DND-41 (cell line): ENCODE measurements around the gene PPP1R3A.

Experiments used
- ATAC-seq: fragments of 200-7000 bp; cut with Tn5 transposase; 3 replicates; pipeline ENCODE4 v1.9.1; 2021; ENCODE audit warnings: low read depth; ENCODE audit not compliant: insufficient read depth
- DNase-seq: peaks from one replicate; pipeline ENCODE4 v3.0.0-alpha.2; 2020
- H2AFZ ChIP-seq: 2 replicates; pipeline ENCODE4 v1.6.0; 2012; ENCODE audit warnings: low read depth, low read length
- H3K27ac ChIP-seq: 2 replicates; pipeline ENCODE4 v1.5.1; 2012; ENCODE audit warnings: low read length, inconsistent platforms
- H3K27me3 ChIP-seq: fragments of 200-600 bp; sonication (generic); 2 replicates; pipeline ENCODE4 v1.6.0; 2012; ENCODE audit warnings: low read length, mild to moderate bottlenecking, inconsistent platforms; ENCODE audit not compliant: insufficient read depth, poor library complexity
- H3K36me3 ChIP-seq: 2 replicates; pipeline ENCODE4 v1.5.1; 2012; ENCODE audit warnings: low read length, inconsistent platforms; ENCODE audit not compliant: insufficient read depth
- H3K4me1 ChIP-seq: 2 replicates; pipeline ENCODE4 v1.5.1; 2012; ENCODE audit warnings: mild to moderate bottlenecking, low read length; ENCODE audit not compliant: insufficient read depth
- H3K4me2 ChIP-seq: 2 replicates; pipeline ENCODE4 v1.6.0; 2012; ENCODE audit warnings: mild to moderate bottlenecking, moderate library complexity, low read length, inconsistent platforms; ENCODE audit not compliant: insufficient read depth
- H3K4me3 ChIP-seq, 2 experiments: fragments of 200-600 bp in 1 of 2; shearing (Covaris generic) in 1 of 2; 2 replicates each; pipeline ENCODE4 v1.5.1; 2012 to 2016; ENCODE audit warnings: inconsistent platforms in 2 of 2, low read length in 2 of 2, mild to moderate bottlenecking in 2 of 2, low read depth in 1 of 2, moderate library complexity in 1 of 2
- H3K79me2 ChIP-seq: 2 replicates; pipeline ENCODE4 v1.6.0; 2012; ENCODE audit warnings: low read length, inconsistent platforms; ENCODE audit not compliant: insufficient read depth
- H3K9ac ChIP-seq: 2 replicates; pipeline ENCODE4 v1.6.0; 2012; ENCODE audit warnings: low read depth, mild to moderate bottlenecking, inconsistent platforms, low read length, moderate library complexity
- H3K9me3 ChIP-seq: 2 replicates; pipeline ENCODE4 v1.5.1; 2012; ENCODE audit warnings: low read length, moderate library complexity, mild to moderate bottlenecking, inconsistent platforms; ENCODE audit not compliant: insufficient read depth, severe bottlenecking
- H4K20me1 ChIP-seq: 2 replicates; pipeline ENCODE4 v1.6.0; 2012; ENCODE audit warnings: low read length; ENCODE audit not compliant: insufficient read depth
- CTCF ChIP-seq: IDR thresholded peaks from 2 replicates; pipeline ENCODE4 v1.5.1; 2012; ENCODE audit warnings: borderline replicate concordance, low read length, moderate library complexity, mild to moderate bottlenecking; ENCODE audit not compliant: poor library complexity, severe bottlenecking; ENCODE audit errors: extremely low read depth
- EZH2 ChIP-seq: IDR thresholded peaks from 3 replicates; pipeline ENCODE4 v1.6.1; 2012; ENCODE audit warnings: borderline replicate concordance, low read depth, mild to moderate bottlenecking, moderate library complexity, low read length, inconsistent platforms; ENCODE audit not compliant: severe bottlenecking

The PPP1R3A gene

GRCh38 chr7:113880559-113880958, 38.2 kb downstream of the PPP1R3A start:
- Histone ChIP-seq H3K79me2 (no peaks in the 10 kb centered on the region), H3K9ac (no peak overlapping the region), H4K20me1 (no peaks in the 10 kb centered on the region), H3K27me3 (no peaks in the 10 kb centered on the region), H3K4me3 (no peak overlapping the region), H3K4me1 (no peaks in the 10 kb centered on the region), H3K27ac (no peak overlapping the region), H3K36me3 (no peaks in the 10 kb centered on the region), H2AFZ (no peak overlapping the region), H3K9me3 (no peaks in the 10 kb centered on the region), H3K4me2 (no peak overlapping the region)
- ATAC-seq (no peak), DNase-seq (no peak)
- TF ChIP-seq EZH2: no peak
- no peak for TF ChIP-seq CTCF

GRCh38 chr7:113878394-113878992, 40.3 kb downstream of the PPP1R3A start:
- Histone ChIP-seq H3K9ac (no peak overlapping the region), H3K27me3 (no peaks in the 10 kb centered on the region), H4K20me1 (no peaks in the 10 kb centered on the region), H3K9me3 (no peaks in the 10 kb centered on the region), H3K4me2 (no peak overlapping the region), H3K79me2 (no peaks in the 10 kb centered on the region), H3K4me3 (no peak overlapping the region), H2AFZ (no peak overlapping the region), H3K36me3 (no peaks in the 10 kb centered on the region), H3K4me1 (no peaks in the 10 kb centered on the region), H3K27ac (no peak overlapping the region)
- ATAC-seq (no peak), DNase-seq (no peak)
- TF ChIP-seq CTCF: no peak
- TF ChIP-seq EZH2: no peak

GRCh38 chr7:113875224-113875623, 43.6 kb downstream of the PPP1R3A start:
- Histone ChIP-seq H3K27ac (no peak overlapping the region), H3K27me3 (no peaks in the 10 kb centered on the region), H2AFZ (no peak overlapping the region), H3K9me3 (no peaks in the 10 kb centered on the region), H3K9ac (no peak overlapping the region), H3K4me1 (no peaks in the 10 kb centered on the region), H3K4me2 (no peak overlapping the region), H3K36me3 (no peaks in the 10 kb centered on the region), H3K79me2 (no peaks in the 10 kb centered on the region), H4K20me1 (no peaks in the 10 kb centered on the region), H3K4me3 (no peak overlapping the region)
- ATAC-seq (no peak), DNase-seq (no peak)
- no peak for TF ChIP-seq CTCF
- TF ChIP-seq EZH2: no peak

- TF ChIP-seq EZH2 (no peak), CTCF (no peak)
- no peak overlapping the region for H3K4me2 ChIP-seq
These were observed 45.2 kb downstream of the PPP1R3A start for GRCh38 chr7:113873554-113874151.

More at GRCh38 chr7:113873554-113874151, 45.2 kb downstream of the PPP1R3A start:
- no peaks in the 10 kb centered on the region for H4K20me1 ChIP-seq
- no peak overlapping the region for H2AFZ ChIP-seq
- DNase-seq: no peak
- H3K79me2 ChIP-seq: no peaks in the 10 kb centered on the region
- ATAC-seq: no peak
- H3K9me3 ChIP-seq: no peaks in the 10 kb centered on the region
- no peak overlapping the region for H3K27ac ChIP-seq
- no peaks in the 10 kb centered on the region for H3K36me3 ChIP-seq
- H3K4me3 ChIP-seq: no peak overlapping the region
- no peak overlapping the region for H3K9ac ChIP-seq
- no peaks in the 10 kb centered on the region for H3K4me1 ChIP-seq
- H3K27me3 ChIP-seq: no peaks in the 10 kb centered on the region
